ENCODE data around the gene HMGA1.

Gene HMGA1

DNA sequence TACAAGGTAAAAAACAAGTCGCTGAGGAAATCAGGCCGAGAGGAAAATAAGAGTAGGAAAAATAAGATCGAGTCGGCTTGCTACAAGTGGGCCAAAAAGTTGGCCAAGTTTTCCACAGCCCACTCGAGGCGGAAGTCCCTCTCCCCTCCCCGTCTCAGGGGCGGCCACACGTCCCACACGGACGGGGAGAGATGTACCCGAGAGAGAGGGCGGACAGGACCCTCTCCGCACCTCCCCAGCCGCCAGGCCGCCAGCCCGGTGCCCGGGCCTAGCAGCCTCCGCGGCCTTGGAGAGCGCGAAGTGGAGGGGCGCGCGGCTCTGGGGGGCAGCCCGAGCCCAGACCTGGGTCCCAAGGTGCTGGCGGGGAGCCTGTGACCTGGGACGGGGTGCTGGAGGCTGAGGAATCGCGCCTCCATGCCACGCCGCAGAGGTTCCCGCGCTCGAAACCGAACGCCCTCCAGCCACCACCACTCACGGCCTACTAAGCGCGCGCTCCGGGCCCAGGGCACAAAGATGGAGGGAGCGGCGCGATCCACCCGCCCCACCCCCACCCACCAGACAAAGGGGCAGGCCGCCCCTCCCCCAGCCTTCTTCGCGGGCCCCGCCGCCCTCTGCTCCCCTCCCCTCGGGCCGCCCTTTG, 1.9 kb upstream of the HMGA1 start:
- TF ChIP-seq, protein P1, sequence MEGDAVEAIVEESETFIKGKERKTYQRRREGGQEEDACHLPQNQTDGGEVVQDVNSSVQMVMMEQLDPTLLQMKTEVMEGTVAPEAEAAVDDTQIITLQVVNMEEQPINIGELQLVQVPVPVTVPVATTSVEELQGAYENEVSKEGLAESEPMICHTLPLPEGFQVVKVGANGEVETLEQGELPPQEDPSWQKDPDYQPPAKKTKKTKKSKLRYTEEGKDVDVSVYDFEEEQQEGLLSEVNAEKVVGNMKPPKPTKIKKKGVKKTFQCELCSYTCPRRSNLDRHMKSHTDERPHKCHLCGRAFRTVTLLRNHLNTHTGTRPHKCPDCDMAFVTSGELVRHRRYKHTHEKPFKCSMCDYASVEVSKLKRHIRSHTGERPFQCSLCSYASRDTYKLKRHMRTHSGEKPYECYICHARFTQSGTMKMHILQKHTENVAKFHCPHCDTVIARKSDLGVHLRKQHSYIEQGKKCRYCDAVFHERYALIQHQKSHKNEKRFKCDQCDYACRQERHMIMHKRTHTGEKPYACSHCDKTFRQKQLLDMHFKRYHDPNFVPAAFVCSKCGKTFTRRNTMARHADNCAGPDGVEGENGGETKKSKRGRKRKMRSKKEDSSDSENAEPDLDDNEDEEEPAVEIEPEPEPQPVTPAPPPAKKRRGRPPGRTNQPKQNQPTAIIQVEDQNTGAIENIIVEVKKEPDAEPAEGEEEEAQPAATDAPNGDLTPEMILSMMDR (conservative IDR thresholded peaks at IDR 0.05; ENCODE audit: low read depth, low read length), result no peak

DNA sequence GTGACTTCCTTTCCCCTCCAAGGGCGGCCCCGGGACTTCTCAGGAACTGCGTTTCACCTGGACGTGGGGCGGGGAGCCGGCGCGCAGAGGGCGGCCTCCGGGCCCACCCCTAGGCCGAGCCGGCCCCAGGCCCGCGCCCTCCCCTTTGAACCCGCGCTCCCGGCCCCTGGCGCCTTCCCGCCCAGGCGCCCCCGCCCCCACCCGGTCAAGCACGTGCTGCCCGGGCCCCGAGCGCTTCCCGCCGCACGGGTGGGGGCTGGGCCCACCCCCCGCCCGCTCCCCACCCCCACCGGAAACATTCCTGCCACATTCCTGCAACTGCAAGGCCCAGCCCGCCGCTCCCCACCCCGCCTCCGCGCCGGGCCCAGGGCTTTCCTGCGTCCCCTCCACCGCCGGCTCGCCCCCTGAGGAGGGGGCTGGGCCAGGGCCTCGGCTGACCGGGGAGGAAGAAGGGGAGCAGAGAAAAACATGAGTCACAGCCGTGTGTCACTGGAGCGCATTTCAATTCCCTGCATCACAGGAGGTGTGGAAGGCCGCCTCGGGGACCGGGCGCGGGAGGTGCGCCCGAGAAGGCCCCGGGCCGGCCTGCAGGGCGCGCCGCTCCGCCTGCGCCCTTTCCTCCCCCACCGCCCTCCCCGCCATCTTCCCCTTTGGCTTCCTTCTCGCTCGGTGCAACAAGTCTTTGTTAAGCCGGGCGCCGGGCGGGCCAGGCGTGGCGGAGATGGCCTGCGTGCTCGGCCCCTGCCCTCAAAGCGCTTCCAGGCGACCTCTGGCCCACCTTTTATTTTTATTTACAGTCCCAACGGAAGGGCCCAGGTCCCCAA, 1.2 kb upstream of the HMGA1 start:
- peak overlapping the region; percentile 83 for H3K9ac ChIP-seq
- peak overlapping the region; percentile 59 for H2AFZ ChIP-seq (ENCODE audit: low read depth)
- peaks cover 14% of the 10 kb centered on the region for H3K4me1 ChIP-seq (ENCODE audit: low read depth, poor library complexity, severe bottlenecking)
- no peaks in the 10 kb centered on the region for H3K27me3 ChIP-seq (ENCODE audit: insufficient read depth, low read depth)
- peak overlapping the region; percentile 81 for H3K27ac ChIP-seq
- peak overlapping the region; percentile 87 for H3K4me2 ChIP-seq
- no peaks in the 10 kb centered on the region; the same call in 1 of the 2 replicates for H3K36me3 ChIP-seq (ENCODE audit: insufficient read depth)
- H4K20me1 ChIP-seq (ENCODE audit: insufficient read depth), result no peaks in the 10 kb centered on the region
- H3K79me2 ChIP-seq (ENCODE audit: insufficient read depth, low read depth), result peaks cover 30% of the 10 kb centered on the region
- TF ChIP-seq, protein P1 (conservative IDR thresholded peaks at IDR 0.05; ENCODE audit: low read depth, low read length), result no peak
- H3K4me3 ChIP-seq (IDR thresholded peaks at IDR 0.05; ENCODE audit: insufficient read depth, low read depth, low read length), result no peak overlapping the region

More for the DNA sequence above, 1.9 kb upstream of the HMGA1 start:
- Histone ChIP-seq H3K9ac (no peak overlapping the region), H3K36me3 (ENCODE audit: insufficient read depth) (no peaks in the 10 kb centered on the region; the same call in 1 of the 2 replicates), H3K27me3 (ENCODE audit: insufficient read depth, low read depth) (no peaks in the 10 kb centered on the region), H2AFZ (ENCODE audit: low read depth) (no peak overlapping the region), H3K79me2 (ENCODE audit: insufficient read depth, low read depth) (peaks cover 23% of the 10 kb centered on the region), H3K4me2 (no peak overlapping the region), H3K4me3 (IDR thresholded peaks at IDR 0.05; ENCODE audit: insufficient read depth, low read depth, low read length) (no peak overlapping the region), H4K20me1 (ENCODE audit: insufficient read depth) (no peaks in the 10 kb centered on the region), H3K27ac (no peak overlapping the region), H3K4me1 (ENCODE audit: low read depth, poor library complexity, severe bottlenecking) (peaks cover 10% of the 10 kb centered on the region)

DNA sequence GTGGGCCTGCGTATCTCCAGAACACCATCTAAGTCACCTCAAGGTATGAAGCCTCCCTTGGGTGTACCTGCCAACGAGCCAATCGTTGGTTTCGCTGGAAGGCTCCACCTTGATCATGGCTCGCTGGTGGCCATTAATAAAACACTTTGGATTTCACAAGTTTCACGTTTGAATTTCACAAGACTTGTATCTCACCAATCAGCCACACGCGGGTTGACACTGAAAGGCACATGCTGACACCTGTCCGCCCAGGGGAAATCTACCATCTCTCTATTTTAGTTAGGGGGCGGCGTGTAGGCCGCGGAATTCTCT, 586 bp upstream of the HMGA1 start:
- peak overlapping the region; percentile 59 for H2AFZ ChIP-seq (ENCODE audit: low read depth)
- peaks cover 14% of the 10 kb centered on the region for H3K4me1 ChIP-seq (ENCODE audit: low read depth, poor library complexity, severe bottlenecking)
- H3K9ac ChIP-seq, result peak overlapping the region; percentile 83
- no peaks in the 10 kb centered on the region for H3K27me3 ChIP-seq (ENCODE audit: insufficient read depth, low read depth)
- H3K4me3 ChIP-seq (IDR thresholded peaks at IDR 0.05; ENCODE audit: insufficient read depth, low read depth, low read length), result no peak overlapping the region
- H4K20me1 ChIP-seq (ENCODE audit: insufficient read depth), result no peaks in the 10 kb centered on the region
- no peaks in the 10 kb centered on the region; the same call in 1 of the 2 replicates for H3K36me3 ChIP-seq (ENCODE audit: insufficient read depth)
- H3K27ac ChIP-seq, result peak overlapping the region; percentile 81
- H3K4me2 ChIP-seq, result peak overlapping the region; percentile 87
- H3K79me2 ChIP-seq (ENCODE audit: insufficient read depth, low read depth), result peaks cover 36% of the 10 kb centered on the region
- TF ChIP-seq, protein P1 (conservative IDR thresholded peaks at IDR 0.05; ENCODE audit: low read depth, low read length), result no peak

DNA sequence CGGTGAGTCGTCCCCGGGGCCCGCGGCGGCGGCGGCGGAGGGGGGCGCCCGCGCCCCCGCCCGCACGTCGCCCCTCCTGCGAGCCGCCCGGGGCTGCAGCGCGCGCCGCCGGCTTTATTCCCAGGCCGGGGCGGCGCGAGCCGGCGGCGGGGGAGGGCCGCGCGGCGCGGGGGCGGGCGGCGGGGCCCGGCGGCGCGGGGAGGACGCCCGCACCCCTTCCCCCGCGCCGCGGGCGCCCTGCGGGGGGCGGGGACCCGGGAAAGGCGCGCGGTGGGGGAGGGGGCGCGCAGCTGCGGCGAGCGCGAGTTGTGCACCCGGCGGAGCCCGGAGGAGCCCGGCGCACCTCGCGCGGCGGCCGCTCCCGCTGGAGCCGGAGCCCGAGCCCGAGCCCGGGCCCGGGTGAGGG, 646 bp downstream of the HMGA1 start:
- Histone ChIP-seq H3K4me2 (no peak overlapping the region), H3K27ac (peak overlapping the region; percentile 96), H3K36me3 (ENCODE audit: insufficient read depth) (no peaks in the 10 kb centered on the region; the same call in 1 of the 2 replicates), H3K4me3 (IDR thresholded peaks at IDR 0.05; ENCODE audit: insufficient read depth, low read depth, low read length) (no peak overlapping the region), H3K9ac (peak overlapping the region; percentile 100), H2AFZ (ENCODE audit: low read depth) (no peak overlapping the region), H3K4me1 (ENCODE audit: low read depth, poor library complexity, severe bottlenecking) (peaks cover 19% of the 10 kb centered on the region), H4K20me1 (ENCODE audit: insufficient read depth) (no peaks in the 10 kb centered on the region), H3K79me2 (ENCODE audit: insufficient read depth, low read depth) (peaks cover 46% of the 10 kb centered on the region), H3K27me3 (ENCODE audit: insufficient read depth, low read depth) (no peaks in the 10 kb centered on the region)
- TF ChIP-seq, protein P1 (conservative IDR thresholded peaks at IDR 0.05; ENCODE audit: low read depth, low read length), result no peak

All from KMS-11 (cell line).